Endothelial cell (in vitro differentiated cells): Measurements from ENCODE around the gene VRK1. TPM values are rescaled to one million over a fixed set of nuclear protein-coding genes. Genes with fewer than 3 reads are reported as not detected.

ENCODE experiments used
- DNase-seq: peaks from one replicate; pipeline ENCODE4 v3.0.0; 2021; ENCODE audit warnings: low spot score
- H3K27ac Mint-ChIP-seq: one replicate; pipeline ENCODE4 v1.8.0; 2021; ENCODE audit warnings: mixed read lengths, inconsistent platforms; ENCODE audit not compliant: unreplicated experiment
- H3K27me3 Mint-ChIP-seq: one replicate; pipeline ENCODE4 v1.8.0; 2021; ENCODE audit warnings: mild to moderate bottlenecking, moderate library complexity, mixed read lengths, inconsistent platforms; ENCODE audit not compliant: unreplicated experiment
- H3K36me3 Mint-ChIP-seq: one replicate; pipeline ENCODE4 v1.8.0; 2021; ENCODE audit warnings: mild to moderate bottlenecking, low read depth, mixed read lengths, inconsistent platforms; ENCODE audit not compliant: unreplicated experiment
- H3K4me1 Mint-ChIP-seq: one replicate; pipeline ENCODE4 v1.8.0; 2021; ENCODE audit warnings: mild to moderate bottlenecking, mixed read lengths, inconsistent platforms; ENCODE audit not compliant: unreplicated experiment
- H3K4me3 Mint-ChIP-seq: one replicate; pipeline ENCODE4 v1.8.0; 2021; ENCODE audit warnings: mild to moderate bottlenecking, mixed read lengths, inconsistent platforms; ENCODE audit not compliant: unreplicated experiment
- H3K9me3 Mint-ChIP-seq: one replicate; pipeline ENCODE4 v1.8.0; 2021; ENCODE audit warnings: mixed read lengths, inconsistent platforms; ENCODE audit not compliant: unreplicated experiment
- CTCF ChIP-seq: fragments of 200-600 bp; sonication (generic); IDR thresholded peaks from one replicate; pipeline ENCODE4 v1.5.0; 2021; ENCODE audit warnings: antibody characterized with exemption; ENCODE audit not compliant: unreplicated experiment
- total RNA-seq: library from RNA; stranded (reverse); fragmentation: NEBNext Ultra II Directional; extraction: Animal tissue kit (Norgen Biotek cat#: 25700); gene quantifications from one replicate; pipeline ENCODE4 v1.2.1, GENCODE V29; 2021; ENCODE audit not compliant: unreplicated experiment

Gene VRK1
- total RNA-seq, 1 donor from 2014 or later, result 32.0 TPM

GRCh38 chr14:96808619-96809406 is 11.6 kb downstream of the VRK1 start:
- no peak for TF ChIP-seq CTCF
- H3K9me3 Mint-ChIP-seq, result no peaks in the 10 kb centered on the region
- no peak overlapping the region for H3K27ac Mint-ChIP-seq
- no peaks in the 10 kb centered on the region for H3K27me3 Mint-ChIP-seq
- H3K4me3 Mint-ChIP-seq, result no peak overlapping the region
- peaks cover 5% of the 10 kb centered on the region for H3K4me1 Mint-ChIP-seq
- no peak for DNase-seq
- H3K36me3 Mint-ChIP-seq, result no peaks in the 10 kb centered on the region

- TF ChIP-seq CTCF, result no peak
- Mint-ChIP-seq H3K9me3 (no peaks in the 10 kb centered on the region), H3K36me3 (no peaks in the 10 kb centered on the region), H3K4me1 (peaks cover 1% of the 10 kb centered on the region), H3K4me3 (no peak overlapping the region), H3K27ac (no peak overlapping the region), H3K27me3 (no peaks in the 10 kb centered on the region)
- no peak for DNase-seq
These were observed 14.1 kb downstream of the VRK1 start for GRCh38 chr14:96811265-96811664.

- Mint-ChIP-seq H3K27ac (no peak overlapping the region), H3K9me3 (no peaks in the 10 kb centered on the region), H3K27me3 (no peaks in the 10 kb centered on the region), H3K4me3 (no peak overlapping the region), H3K36me3 (no peaks in the 10 kb centered on the region), H3K4me1 (peaks cover 5% of the 10 kb centered on the region)
- no peak for TF ChIP-seq CTCF
- DNase-seq, result no peak
These were observed 14.9 kb downstream of the VRK1 start for GRCh38 chr14:96811985-96812667.

- H3K4me3 Mint-ChIP-seq, result no peak overlapping the region
- no peak for TF ChIP-seq CTCF
These were observed 19.1 kb downstream of the VRK1 start for GRCh38 chr14:96816281-96816680.

More at GRCh38 chr14:96816281-96816680, 19.1 kb downstream of the VRK1 start:
- Mint-ChIP-seq H3K27me3 (peaks cover 3% of the 10 kb centered on the region), H3K4me1 (peaks cover 5% of the 10 kb centered on the region), H3K9me3 (no peaks in the 10 kb centered on the region), H3K36me3 (no peaks in the 10 kb centered on the region), H3K27ac (no peak overlapping the region)
- DNase-seq, result no peak
